IMR-90 (cell line): ENCODE measurements around the gene ZNF613. TPM values are rescaled to one million over a fixed set of nuclear protein-coding genes. Genes with fewer than 3 reads are reported as not detected.

Experiments used
- ATAC-seq: fragments of 200-7000 bp; cut with Tn5 transposase; 2 replicates; pipeline ENCODE4 v1.9.1; 2020; ENCODE audit warnings: low read depth, mild to moderate bottlenecking, moderate library complexity
- BruUV-seq: library from RNA; stranded (reverse); fragments of 400-500 nt; replicated peaks from 2 replicates; lab custom pipeline; 2021; lab: Mats Ljungman, UMichigan
- CTCF ChIA-PET: fragments of 300-600 bp; formaldehyde crosslinking; extraction: SDS; loops from one replicate; lab custom pipeline; 2021; ENCODE audit warnings: antibody characterized with exemption; lab: Yijun Ruan, JAX
- POLR2A ChIA-PET: fragments of 300-600 bp; sonication (Branson Sonifier 250); formaldehyde crosslinking; loops from one replicate; lab custom pipeline; 2022; ENCODE audit warnings: antibody characterized with exemption; ENCODE audit not compliant: unreplicated experiment; lab: Charles Lee
- DNase-seq: peaks from one replicate; pipeline ENCODE4 v3.0.0; 2013
- H2AFZ ChIP-seq: replicated peaks from 2 replicates; pipeline ENCODE3; 2013; ENCODE audit warnings: low read length, mild to moderate bottlenecking; ENCODE audit not compliant: poor library complexity
- H2AK5ac ChIP-seq: 2 replicates; pipeline ENCODE4 v1.6.1; 2013; ENCODE audit warnings: low read depth, low read length, inconsistent platforms
- H2AK9ac ChIP-seq: replicated peaks from 2 replicates; pipeline ENCODE3; 2013; ENCODE audit warnings: mild to moderate bottlenecking, low read depth, low read length, moderate library complexity; ENCODE audit not compliant: poor library complexity
- H2BK120ac ChIP-seq: 2 replicates; pipeline ENCODE4 v1.6.1; 2013; ENCODE audit warnings: low read depth, low read length, inconsistent platforms
- H2BK15ac ChIP-seq: 3 replicates; pipeline ENCODE4 v1.6.1; 2013; ENCODE audit warnings: low read depth, low read length, inconsistent platforms
- H2BK20ac ChIP-seq: 2 replicates; pipeline ENCODE4 v1.6.1; 2013; ENCODE audit warnings: low read depth, mild to moderate bottlenecking, inconsistent platforms, low read length, moderate library complexity
- H2BK5ac ChIP-seq: 2 replicates; pipeline ENCODE4 v1.6.1; 2013; ENCODE audit warnings: mild to moderate bottlenecking, low read depth, low read length, inconsistent platforms; ENCODE audit not compliant: poor library complexity, severe bottlenecking
- H3K14ac ChIP-seq: replicated peaks from 2 replicates; pipeline ENCODE4 v1.6.1; 2013; ENCODE audit warnings: low read depth, low read length, inconsistent platforms
- H3K18ac ChIP-seq: 2 replicates; pipeline ENCODE4 v1.6.1; 2013; ENCODE audit warnings: low read depth, low read length, control low read depth
- H3K23ac ChIP-seq: 2 replicates; pipeline ENCODE4 v1.6.1; 2013; ENCODE audit warnings: low read depth, low read length, inconsistent platforms
- H3K27ac ChIP-seq: 2 replicates; pipeline ENCODE4 v1.5.1; 2013; ENCODE audit warnings: mild to moderate bottlenecking, control low read depth, low read length; ENCODE audit not compliant: insufficient read depth
- H3K27me3 ChIP-seq: 2 replicates; pipeline ENCODE4 v1.6.1; 2013; ENCODE audit warnings: low read length; ENCODE audit not compliant: control insufficient read depth, insufficient read depth
- H3K36me3 ChIP-seq: 2 replicates; pipeline ENCODE4 v1.6.1; 2013; ENCODE audit warnings: low read length, mixed read lengths; ENCODE audit not compliant: control insufficient read depth, insufficient read depth
- H3K4ac ChIP-seq: 2 replicates; pipeline ENCODE4 v1.6.1; 2013; ENCODE audit warnings: low read depth, low read length, inconsistent platforms
- H3K4me1 ChIP-seq: 2 replicates; pipeline ENCODE4 v1.6.1; 2013; ENCODE audit warnings: low read length, mixed read lengths; ENCODE audit not compliant: control insufficient read depth, insufficient read depth
- H3K4me2 ChIP-seq: 2 replicates; pipeline ENCODE4 v1.6.1; 2013; ENCODE audit warnings: low read depth, mild to moderate bottlenecking, control low read depth, low read length, moderate library complexity
- H3K4me3 ChIP-seq: 2 replicates; pipeline ENCODE4 v1.5.1; 2013; ENCODE audit warnings: low read depth, mild to moderate bottlenecking, control low read depth, low read length, moderate library complexity; ENCODE audit not compliant: insufficient read depth
- H3K56ac ChIP-seq: 2 replicates; pipeline ENCODE4 v1.6.1; 2013; ENCODE audit warnings: low read length, inconsistent platforms; ENCODE audit not compliant: insufficient read depth; ENCODE audit errors: extremely low read depth
- H3K79me1 ChIP-seq, 2 experiments: 2 replicates each; pipeline ENCODE4 v1.6.1; 2013; ENCODE audit warnings: low read length in 2 of 2, inconsistent platforms in 1 of 2, low read depth in 1 of 2
- H3K9ac ChIP-seq: 2 replicates; pipeline ENCODE4 v1.6.1; 2013; ENCODE audit warnings: low read depth, low read length, control low read depth
- H3K9me1 ChIP-seq: 2 replicates; pipeline ENCODE4 v1.6.1; 2013; ENCODE audit warnings: low read length, inconsistent platforms; ENCODE audit not compliant: insufficient read depth
- H3K9me3 ChIP-seq: 2 replicates; pipeline ENCODE4 v1.6.1; 2013; ENCODE audit warnings: low read length; ENCODE audit not compliant: control insufficient read depth, insufficient read depth
- H4K20me1 ChIP-seq: 2 replicates; pipeline ENCODE4 v1.6.1; 2013; ENCODE audit warnings: low read length, inconsistent platforms; ENCODE audit not compliant: insufficient read depth
- H4K5ac ChIP-seq: 2 replicates; pipeline ENCODE4 v1.6.1; 2013; ENCODE audit warnings: mild to moderate bottlenecking, low read depth, low read length, control low read depth
- H4K8ac ChIP-seq, 2 experiments: 2 replicates each; pipeline ENCODE4 v1.6.1; 2013; ENCODE audit warnings: low read depth in 2 of 2, low read length in 2 of 2, control low read depth in 1 of 2, inconsistent platforms in 1 of 2
- H4K91ac ChIP-seq: 2 replicates; pipeline ENCODE4 v1.6.1; 2013; ENCODE audit warnings: low read depth, low read length, inconsistent platforms; ENCODE audit not compliant: insufficient read depth
- BHLHE40 ChIP-seq: fragments of 150-350 bp; IDR thresholded peaks from 2 replicates; pipeline ENCODE4 v1.6.1; 2016; ENCODE audit warnings: mild to moderate bottlenecking, low read depth, low read length
- CHD1 ChIP-seq: IDR thresholded peaks from 2 replicates; pipeline ENCODE4 v1.6.1; 2012; ENCODE audit warnings: low read depth, low read length, improper control_type of control experiment
- CTCF ChIP-seq: conservative IDR thresholded peaks from 2 replicates; pipeline ENCODE4 v1.5.1; 2012; ENCODE audit warnings: mild to moderate bottlenecking, low read depth, low read length, improper control_type of control experiment
- FOS ChIP-seq: fragments of 150-350 bp; IDR thresholded peaks from 2 replicates; pipeline ENCODE4 v1.6.1; 2016; ENCODE audit warnings: low read depth, low read length
- MAFK ChIP-seq: IDR thresholded peaks from 2 replicates; pipeline ENCODE4 v1.6.1; 2012; ENCODE audit warnings: low read depth, low read length, improper control_type of control experiment
- MAZ ChIP-seq: IDR thresholded peaks from 2 replicates; pipeline ENCODE4 v1.6.1; 2012; ENCODE audit warnings: low read depth, mild to moderate bottlenecking, low read length, improper control_type of control experiment, moderate library complexity, borderline replicate concordance
- MXI1 ChIP-seq: IDR thresholded peaks from 2 replicates; pipeline ENCODE4 v1.6.1; 2012; ENCODE audit warnings: low read depth, mild to moderate bottlenecking, low read length, moderate library complexity, borderline replicate concordance
- NFE2L2 ChIP-seq: fragments of 150-350 bp; IDR thresholded peaks from 2 replicates; pipeline ENCODE4 v1.6.1; 2016; ENCODE audit warnings: low read depth, mild to moderate bottlenecking, low read length
- POLR2A ChIP-seq: IDR thresholded peaks from 2 replicates; pipeline ENCODE4 v1.6.1; 2012; ENCODE audit warnings: mild to moderate bottlenecking, low read depth, low read length
- RAD21 ChIP-seq: IDR thresholded peaks from 2 replicates; pipeline ENCODE4 v1.6.1; 2012; ENCODE audit warnings: low read length, improper control_type of control experiment
- RCOR1 ChIP-seq: IDR thresholded peaks from 2 replicates; pipeline ENCODE4 v1.6.1; 2012; ENCODE audit warnings: mild to moderate bottlenecking, low read length, improper control_type of control experiment; ENCODE audit not compliant: insufficient replicate concordance
- RFX5 ChIP-seq: IDR thresholded peaks from 2 replicates; pipeline ENCODE4 v1.8.0; 2012; ENCODE audit warnings: low read depth, mild to moderate bottlenecking, low read length, moderate library complexity
- USF2 ChIP-seq: fragments of 150-350 bp; IDR thresholded peaks from 2 replicates; pipeline ENCODE4 v1.6.1; 2017; ENCODE audit warnings: mild to moderate bottlenecking, antibody characterized with exemption, low read length, low read depth
- WGBS, 2 experiments: methylation state at CpG; one replicate each; pipeline versions ENCODE4 v1.1.5 to v1.1.7; 2013; ENCODE audit warnings: missing lambda C conversion rate in 2 of 2; ENCODE audit not compliant: insufficient read length in 1 of 2; ENCODE audit errors: extremely low coverage in 2 of 2; 5-methylcytosine and 5-hydroxymethylcytosine counted together
- dilution Hi-C: fragments of 300-500 bp; cut with HindIII; formaldehyde crosslinking; loops from one replicate; pipeline ENCODE4 v1.14.3; 2018; ENCODE audit warnings: low sequenced_read_pairs; ENCODE audit not compliant: unreplicated experiment
- in situ Hi-C: fragments of 300-500 bp; cut with MboI; formaldehyde crosslinking; loops from 3 replicates; pipeline ENCODE4 v1.14.3; 2019; ENCODE audit warnings: low sequenced_read_pairs, inconsistent platforms, mixed read lengths
- intact Hi-C: fragments of 100-400 bp; cut with micrococcal nuclease; formaldehyde crosslinking; loops from 2 replicates; pipeline ENCODE4 v1.10.0; 2022
- polyA plus RNA-seq, 3 experiments: library from polyadenylated mRNA; depleted of rRNA; stranded (reverse); fragments of >200 nt; gene quantifications; 2 replicates each; pipeline ENCODE4 v1.2.3, GENCODE V29; 2012; ENCODE audit warnings: low replicate concordance in 1 of 3
- total RNA-seq: library from RNA; depleted of rRNA; stranded (reverse); fragments of >200 nt; gene quantifications from 2 replicates; pipeline ENCODE4 v1.2.3, GENCODE V29; 2012

ZNF613 gene
- total and polyA plus RNA-seq, 2 of the 4 experiments (the other 2 are of a cell fraction): 3.3 to 10.4 TPM

- DNase-seq (no peak), ATAC-seq (no peak)
- H3K4me3 ChIP-seq: no peak overlapping the region
- H4K91ac ChIP-seq: no peak overlapping the region
- H3K4me1 ChIP-seq: no peaks in the 10 kb centered on the region
- H3K14ac ChIP-seq: no peak overlapping the region
- ChIA-PET CTCF (no interaction called here), POLR2A (interaction anchor here (0.6 kb wide), 1 partner anchor 334 kb away, joined by 6 read pairs; no protein-coding TSS in a partner anchor)
- H3K9me1 ChIP-seq: no peaks in the 10 kb centered on the region
- H3K79me1 ChIP-seq: peaks cover 16 to 30% of the 10 kb centered on the region in 2 experiments
- no peaks in the 10 kb centered on the region for H4K20me1 ChIP-seq
- no peak overlapping the region for H2BK5ac ChIP-seq
- TF ChIP-seq NFE2L2 (no peak), MAZ (no peak), BHLHE40 (no peak), POLR2A (no peak), RAD21 (no peak), RFX5 (no peak), CHD1 (no peak), CTCF (no peak), MAFK (no peak), FOS (no peak), MXI1 (no peak), USF2 (no peak), RCOR1 (no peak)
- H3K9ac ChIP-seq: no peak overlapping the region
- in situ Hi-C loops: no loop called here
- H3K56ac ChIP-seq: no peak overlapping the region
- 100% methylated on average over 1 of the region's 8 CpGs; no CpG with 5 or more reads in 1 of the 2 experiments for WGBS, 2 experiments
- no peak overlapping the region for H2AK9ac ChIP-seq
- H4K8ac ChIP-seq: no peak overlapping the region
- no peaks in the 10 kb centered on the region for H3K27me3 ChIP-seq
- H3K36me3 ChIP-seq: peaks cover 14% of the 10 kb centered on the region
- H3K4me2 ChIP-seq: no peak overlapping the region
- H3K18ac ChIP-seq: no peak overlapping the region
- no peak overlapping the region for H2AK5ac ChIP-seq
- H2BK20ac ChIP-seq: no peak overlapping the region
- H3K27ac ChIP-seq: no peak overlapping the region
- dilution Hi-C loops: no loop called here
- H2BK15ac ChIP-seq: no peak overlapping the region
- no peak overlapping the region for H2AFZ ChIP-seq
- H3K4ac ChIP-seq: no peak overlapping the region
- intact Hi-C loops: no loop called here
- peaks cover 12% of the 10 kb centered on the region; the same call in 1 of the 2 replicates for H3K9me3 ChIP-seq
- H4K5ac ChIP-seq: no peak overlapping the region
- no peak overlapping the region for H2BK120ac ChIP-seq
- no TSS peak for BruUV-seq
- no peak overlapping the region for H3K23ac ChIP-seq
These were observed 24.1 kb upstream of the ZNF613 start for GRCh38 chr19:51903192-51903591.
